ENCODE measurements around the gene RSRC2.
"Not testable (repeated sequence)": the region's sequence is repeated elsewhere in the genome, so short reads cannot be mapped to it uniquely, and the experiment has no call there.

Gene RSRC2

GRCh38 chr12:122517877-122518276, 8.9 kb downstream of the RSRC2 start:
- DNase-seq (ENCODE audit: low spot score): no peak

GRCh38 chr12:122516544-122517361, 10.0 kb downstream of the RSRC2 start:
- no peak for DNase-seq (ENCODE audit: low spot score)

GRCh38 chr12:122515275-122515674, 11.5 kb downstream of the RSRC2 start:
- DNase-seq (ENCODE audit: low spot score): no peak

- no peak for DNase-seq (ENCODE audit: low spot score)
These were observed 13.1 kb downstream of the RSRC2 start for GRCh38 chr12:122513660-122514059.

- not testable (repeated sequence) for DNase-seq (ENCODE audit: low spot score)
These were observed 13.7 kb downstream of the RSRC2 start for GRCh38 chr12:122513028-122513427.

DNA sequence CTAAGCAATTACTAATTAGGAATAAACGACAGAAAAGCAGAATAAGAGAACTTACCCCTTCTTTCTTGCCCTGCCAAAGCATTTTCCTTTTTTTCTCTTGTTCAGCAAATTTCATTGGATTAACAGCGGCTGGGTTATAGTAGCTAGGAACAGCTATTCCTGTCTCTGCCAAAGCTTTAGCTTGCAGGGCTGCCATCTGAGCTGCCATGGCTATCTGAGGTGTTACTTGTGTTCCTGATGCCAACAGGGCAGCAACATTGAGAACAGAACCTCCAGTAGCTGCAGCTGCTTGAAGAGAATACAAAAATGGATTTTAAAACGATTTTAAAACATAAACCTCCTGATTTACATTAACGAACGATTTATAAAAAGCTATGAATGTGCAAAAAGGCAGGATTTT, 18.6 kb downstream of the RSRC2 start:
- DNase-seq (ENCODE audit: low spot score): no peak

- DNase-seq (ENCODE audit: low spot score): no peak
These were observed 20.3 kb downstream of the RSRC2 start for GRCh38 chr12:122506393-122506938.

- no peak for DNase-seq (ENCODE audit: low spot score)
These were observed 21.2 kb downstream of the RSRC2 start for GRCh38 chr12:122505419-122506051.

- DNase-seq (ENCODE audit: low spot score): no peak
These were observed 22.7 kb downstream of the RSRC2 start for GRCh38 chr12:122503783-122504590.

DNA sequence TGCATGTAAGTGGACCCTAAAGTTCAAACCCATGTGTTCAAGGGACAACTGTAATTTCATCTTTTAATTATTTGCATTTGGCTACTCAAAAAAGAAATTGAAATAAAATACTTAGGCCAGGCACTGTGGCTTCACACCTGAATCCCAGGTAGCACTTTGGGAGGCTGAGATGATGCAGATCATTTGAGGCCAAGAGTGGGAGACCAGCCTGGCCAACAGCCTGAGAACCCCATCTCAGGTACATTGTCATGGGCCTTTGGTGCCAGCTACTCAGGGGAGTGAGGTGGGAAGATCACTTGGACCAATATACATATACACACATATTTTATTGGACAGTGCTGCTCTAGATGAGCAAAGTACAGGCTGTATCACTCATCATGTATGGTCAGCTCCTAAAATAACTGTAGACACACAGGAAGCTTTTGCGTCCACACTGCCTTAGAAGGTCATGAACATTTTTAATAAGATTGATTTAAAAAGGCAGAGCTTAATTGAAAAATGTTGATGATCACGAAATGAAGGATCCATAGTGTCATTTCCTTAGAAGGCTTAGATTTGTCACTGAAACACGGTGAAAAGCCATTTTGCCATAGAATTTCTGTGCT, 23.5 kb downstream of the RSRC2 start:
- no peak for DNase-seq (ENCODE audit: low spot score)

DNA sequence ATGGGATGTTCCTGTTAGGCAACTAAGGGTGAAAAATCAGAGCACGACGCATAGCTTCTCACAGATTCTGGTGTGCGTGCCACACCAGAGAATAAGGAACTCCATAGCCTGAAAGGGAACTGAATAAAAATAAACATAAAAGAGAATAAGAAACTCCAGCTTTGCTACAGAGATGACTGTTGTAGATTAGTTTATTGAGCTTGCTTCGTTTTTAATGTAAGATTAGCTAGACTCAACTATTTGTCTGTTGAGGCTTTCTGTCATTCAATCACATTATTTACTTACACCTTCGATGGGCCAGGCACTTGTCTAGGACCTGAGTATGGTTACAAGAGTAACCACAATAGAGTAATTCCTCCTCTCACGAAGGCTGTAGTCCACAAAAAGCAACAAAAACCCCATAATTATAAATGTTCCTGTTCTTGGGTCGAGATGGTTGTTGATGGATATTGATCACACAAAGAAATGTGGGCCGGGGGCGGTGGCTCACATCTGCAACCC, 25.2 kb downstream of the RSRC2 start:
- no peak for DNase-seq (ENCODE audit: low spot score)

DNA sequence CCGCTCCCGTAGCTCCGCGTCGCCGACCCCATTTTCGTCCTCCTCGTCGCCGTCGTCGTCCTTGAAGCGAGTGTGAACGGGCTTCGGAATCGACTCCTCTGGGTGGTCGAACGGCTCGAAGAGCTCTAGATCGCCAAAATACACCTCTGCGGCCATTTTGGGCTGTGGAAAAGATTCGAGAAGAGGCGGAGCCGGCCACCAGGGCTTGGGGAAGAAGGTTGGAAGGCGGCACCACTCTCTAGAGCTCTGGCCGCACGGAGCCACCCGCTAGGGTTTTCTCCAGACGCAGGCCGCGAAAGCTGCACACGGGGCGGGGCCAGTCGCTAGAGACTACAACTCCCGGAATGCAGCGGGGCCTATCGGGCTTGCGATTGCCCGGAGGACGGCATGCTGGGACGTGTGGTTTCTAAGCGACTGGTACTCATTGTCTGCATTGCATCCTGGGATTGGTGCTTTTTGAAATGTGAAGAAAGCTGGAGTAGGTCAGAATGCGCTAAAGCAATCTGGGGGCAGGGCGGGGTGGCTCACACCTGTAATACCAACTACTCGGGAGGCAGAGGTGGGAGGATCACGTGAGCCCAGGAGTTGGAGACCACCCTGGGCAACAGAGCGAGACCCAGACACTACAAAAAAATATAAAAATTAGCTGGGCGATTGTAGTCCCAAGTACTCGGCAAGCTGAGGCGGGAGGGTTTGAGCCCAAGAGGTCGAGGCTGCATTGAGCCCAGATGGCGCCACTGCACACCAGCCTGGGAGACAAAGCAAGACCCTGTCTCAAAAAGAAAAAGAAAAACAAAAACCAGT, 25.8 kb downstream of the RSRC2 start, which contains the start of gene ZCCHC8:
Gene ZCCHC8 (minus strand): TSS at position 248 of the 804 bp plus-strand sequence. CDS start 92 bp downstream, at position 156.
- peak; percentile 99 for DNase-seq (ENCODE audit: low spot score)

DNA sequence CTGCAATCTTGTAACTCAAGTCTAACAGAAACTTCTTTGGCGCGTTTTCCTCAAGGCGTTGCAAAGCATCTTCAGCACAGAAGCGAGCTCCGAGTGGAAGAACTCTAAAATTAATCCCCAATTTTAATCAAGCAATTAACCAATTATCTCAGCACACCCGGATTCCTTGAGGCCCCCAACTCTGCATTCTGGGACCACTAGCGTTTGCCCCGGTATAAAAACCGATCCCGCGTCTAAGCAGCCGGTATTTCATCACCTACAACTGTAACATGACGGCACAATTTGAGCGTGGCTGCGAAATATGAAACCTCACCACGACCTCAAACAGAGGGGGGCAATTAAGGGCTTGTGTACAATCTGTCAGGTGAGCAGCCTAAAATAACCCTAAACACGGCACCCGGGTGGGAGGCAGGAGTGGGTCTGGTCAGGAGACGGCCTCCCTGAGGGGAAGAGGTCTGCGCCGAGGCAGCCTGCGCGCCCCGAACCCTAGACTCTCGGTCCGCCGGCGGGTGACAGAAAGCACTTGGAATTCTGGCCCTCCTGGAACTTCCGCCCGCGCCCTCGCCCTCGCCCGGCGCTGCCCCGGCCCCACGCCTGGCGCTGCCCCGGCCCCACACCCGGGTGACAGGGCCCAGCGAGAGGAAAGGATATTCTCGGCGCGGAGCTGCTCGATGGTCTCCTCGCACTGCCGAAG, 26.6 kb downstream of the RSRC2 start:
- DNase-seq (ENCODE audit: low spot score): peak; percentile 82

DNA sequence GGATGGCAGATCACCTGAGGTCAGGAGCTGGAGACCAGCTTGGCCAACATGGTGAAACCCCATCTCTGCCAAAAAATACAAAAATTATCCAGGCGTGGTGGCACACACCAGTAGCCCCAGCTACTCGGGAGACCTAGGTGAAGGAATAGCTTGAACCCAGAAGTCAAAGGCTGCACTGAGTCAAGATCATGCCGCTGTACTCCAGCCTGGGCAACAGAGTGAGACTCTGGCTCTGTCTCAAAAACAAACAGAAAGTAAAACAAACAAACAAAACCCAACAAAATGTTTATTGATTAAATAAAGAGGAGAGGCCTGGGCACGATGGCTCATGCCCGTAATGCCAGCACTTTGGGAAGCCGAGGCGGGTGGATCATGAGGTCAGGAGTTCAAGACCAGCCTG, 31.5 kb downstream of the RSRC2 start:
- no peak for DNase-seq (ENCODE audit: low spot score)

DNA sequence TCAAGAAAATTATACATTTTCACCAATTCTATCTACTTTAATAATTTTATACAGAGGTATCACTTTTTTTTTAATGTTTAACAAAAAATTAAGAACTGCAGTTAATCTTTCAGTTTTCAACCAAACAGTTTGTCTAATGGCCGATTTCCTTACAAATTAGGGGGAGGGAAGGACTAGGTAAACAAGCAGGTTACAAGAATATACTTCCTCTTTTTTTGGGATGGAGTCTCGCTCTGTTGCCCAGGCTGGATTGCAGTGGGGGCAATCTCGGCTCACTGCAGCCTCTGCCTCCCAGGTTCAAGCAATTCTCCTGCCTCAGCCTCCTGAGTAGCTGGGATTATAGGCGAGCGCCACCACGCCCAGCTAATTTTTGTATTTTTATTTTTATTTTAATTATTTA, 33.5 kb downstream of the RSRC2 start:
- not testable (repeated sequence) for DNase-seq (ENCODE audit: low spot score)

GRCh38 chr12:122491991-122492390, 34.7 kb downstream of the RSRC2 start:
- no peak for DNase-seq (ENCODE audit: low spot score)

GRCh38 chr12:122489038-122489437, 37.7 kb downstream of the RSRC2 start:
- no peak for DNase-seq (ENCODE audit: low spot score)

- not testable (repeated sequence) for DNase-seq (ENCODE audit: low spot score)
These were observed 38.9 kb downstream of the RSRC2 start for GRCh38 chr12:122487807-122488206.

GRCh38 chr12:122486805-122487426, 39.8 kb downstream of the RSRC2 start:
- no peak for DNase-seq (ENCODE audit: low spot score)

GRCh38 chr12:122486360-122486759, 40.4 kb downstream of the RSRC2 start:
- not testable (repeated sequence) for DNase-seq (ENCODE audit: low spot score)
